SK-N-SH (cell line): ENCODE data around the gene PRELID3B. TPM values are rescaled to one million over a fixed set of nuclear protein-coding genes. Genes with fewer than 3 reads are reported as not detected.

Source experiments
- CTCF ChIA-PET: fragments of 300-600, 350-600 bp; formaldehyde crosslinking; extraction: SDS; loops from one replicate; lab custom pipeline; 2021; lab: Yijun Ruan, JAX
- POLR2A ChIA-PET: fragments of 350-600 bp; sonication (Branson Sonifier 250); formaldehyde crosslinking; extraction: SDS; loops from one replicate; lab custom pipeline; 2020; ENCODE audit warnings: antibody characterized with exemption, inconsistent platforms; lab: Yijun Ruan, JAX
- DNase-seq: peaks from one replicate; pipeline ENCODE4 v3.0.0; 2012
- H2AFZ ChIP-seq: fragments of 200-600 bp; sonication (generic); 2 replicates; pipeline ENCODE4 v1.8.1; 2016; ENCODE audit warnings: antibody characterized with exemption, mild to moderate bottlenecking, low read depth
- H3F3A ChIP-seq: fragments of 200-600 bp; sonication (generic); replicated peaks from 2 replicates; pipeline ENCODE3; 2016; ENCODE audit warnings: antibody characterized with exemption, mild to moderate bottlenecking; ENCODE audit not compliant: insufficient read depth
- H3K27ac ChIP-seq, 2 experiments: fragments of 200-500 bp in 1 of 2; fragments of 200-600 bp in 1 of 2; sonication (Bioruptor generic) in 1 of 2; sonication (generic), shearing (Covaris generic) in 1 of 2; 2 replicates each; pipeline versions ENCODE4 v1.5.1 to v1.6.1; 2014 to 2016; ENCODE audit warnings: low read depth in 2 of 2, inconsistent platforms in 1 of 2, low read length in 1 of 2, mild to moderate bottlenecking in 1 of 2, mixed read lengths in 1 of 2
- H3K27me3 ChIP-seq: fragments of 200-600 bp; sonication (generic), shearing (Covaris generic); 2 replicates; pipeline ENCODE4 v1.6.1; 2016; ENCODE audit warnings: mixed run types; ENCODE audit not compliant: insufficient read depth
- H3K36me3 ChIP-seq, 2 experiments: fragments of 200-500 bp in 1 of 2; fragments of 200-600 bp in 1 of 2; sonication (Bioruptor generic) in 1 of 2; sonication (generic) in 1 of 2; replicated peaks in 1 of 2; 2 replicates each; pipeline versions ENCODE3 to v1.5.1; 2014 to 2016; ENCODE audit warnings: low read length in 1 of 2, mild to moderate bottlenecking in 1 of 2; ENCODE audit not compliant: insufficient read depth in 2 of 2, control insufficient read depth in 1 of 2
- H3K4me1 ChIP-seq, 2 experiments: fragments of 200-500 bp in 1 of 2; fragments of 200-600 bp in 1 of 2; sonication (Bioruptor generic) in 1 of 2; sonication (generic), shearing (Covaris generic) in 1 of 2; 2 replicates each; pipeline versions ENCODE4 v1.5.1 to v1.6.1; 2014 to 2016; ENCODE audit warnings: low read depth in 1 of 2, low read length in 1 of 2, mixed run types in 1 of 2; ENCODE audit not compliant: insufficient read depth in 2 of 2, control insufficient read depth in 1 of 2
- H3K4me2 ChIP-seq: fragments of 200-600 bp; sonication (generic), shearing (Covaris generic); 2 replicates; pipeline ENCODE4 v1.6.1; 2017; ENCODE audit warnings: mixed run types
- H3K4me3 ChIP-seq, 2 experiments: fragments of 200-500 bp in 1 of 2; fragments of 200-600 bp in 1 of 2; sonication (Bioruptor generic) in 1 of 2; sonication (generic), shearing (Covaris generic) in 1 of 2; 2 replicates each; pipeline versions ENCODE4 v1.5.1 to v1.8.1; 2014 to 2016; ENCODE audit warnings: low read depth in 2 of 2, inconsistent platforms in 1 of 2, low read length in 1 of 2, mild to moderate bottlenecking in 1 of 2, mixed read lengths in 1 of 2, moderate library complexity in 1 of 2
- H3K79me2 ChIP-seq: fragments of 200-600 bp; sonication (generic); 2 replicates; pipeline ENCODE4 v1.8.1; 2017; ENCODE audit warnings: mild to moderate bottlenecking; ENCODE audit not compliant: insufficient read depth
- H3K9ac ChIP-seq: fragments of 200-600 bp; sonication (generic); 2 replicates; pipeline ENCODE4 v1.6.1; 2017; ENCODE audit warnings: mixed run types
- H3K9me2 ChIP-seq: fragments of 200-600 bp; sonication (generic); 2 replicates; pipeline ENCODE4 v1.6.1; 2017; ENCODE audit warnings: mixed run types
- H3K9me3 ChIP-seq: fragments of 200-600 bp; sonication (generic); 2 replicates; pipeline ENCODE4 v1.6.1; 2017; ENCODE audit warnings: mixed run types, mild to moderate bottlenecking, moderate library complexity
- H4K20me1 ChIP-seq: fragments of 200-600 bp; sonication (generic); 2 replicates; pipeline ENCODE4 v1.6.1; 2017; ENCODE audit warnings: mild to moderate bottlenecking, mixed run types; ENCODE audit not compliant: insufficient read depth
- ELF1 ChIP-seq: IDR thresholded peaks from 2 replicates; pipeline ENCODE4 v1.4.0; 2012
- EZH2phosphoT487 ChIP-seq: fragments of 200-600 bp; sonication (generic); IDR thresholded peaks from 2 replicates; pipeline ENCODE4 v1.6.1; 2017; ENCODE audit warnings: low read depth, mixed run types, mild to moderate bottlenecking, antibody characterized with exemption, moderate library complexity, borderline replicate concordance
- GATA2 ChIP-seq: sonication (generic); formaldehyde crosslinking; IDR thresholded peaks from 2 replicates; pipeline ENCODE4 v1.5.0; 2020; ENCODE audit warnings: mild to moderate bottlenecking, missing genetic modification reagents
- MAX ChIP-seq: IDR thresholded peaks from 2 replicates; pipeline ENCODE4 v1.4.0; 2012; ENCODE audit warnings: low read depth
- MXI1 ChIP-seq: IDR thresholded peaks from 2 replicates; pipeline ENCODE4 v1.6.1; 2012; ENCODE audit warnings: mild to moderate bottlenecking, low read depth, low read length, improper control_type of control experiment
- NFIC ChIP-seq: IDR thresholded peaks from 2 replicates; pipeline ENCODE4 v1.4.0; 2012; ENCODE audit warnings: borderline replicate concordance
- PBX3 ChIP-seq: IDR thresholded peaks from 2 replicates; pipeline ENCODE4; 2012
- POLR2AphosphoS5 ChIP-seq: IDR thresholded peaks from 2 replicates; pipeline ENCODE4 v1.6.1; 2012; ENCODE audit warnings: low read depth, low read length
- RAD21 ChIP-seq: IDR thresholded peaks from 2 replicates; pipeline ENCODE4 v1.6.1; 2012; ENCODE audit warnings: mild to moderate bottlenecking, low read length
- RCOR1 ChIP-seq: fragments of 150-350 bp; IDR thresholded peaks from 2 replicates; pipeline ENCODE4 v1.6.1; 2017; ENCODE audit warnings: antibody characterized with exemption, low read length
- RFX5 ChIP-seq: IDR thresholded peaks from 2 replicates; pipeline ENCODE4 v1.6.1; 2012; ENCODE audit warnings: mild to moderate bottlenecking, improper control_type of control experiment, low read length
- SIN3A ChIP-seq: IDR thresholded peaks from 2 replicates; pipeline ENCODE4 v1.6.1; 2012; ENCODE audit warnings: low read depth, mild to moderate bottlenecking, low read length, moderate library complexity, borderline replicate concordance
- TAF1 ChIP-seq: IDR thresholded peaks from 2 replicates; pipeline ENCODE4 v1.6.1; 2012; ENCODE audit warnings: low read depth, mild to moderate bottlenecking, low read length, moderate library complexity, borderline replicate concordance
- USF2 ChIP-seq: fragments of 150-350 bp; IDR thresholded peaks from 2 replicates; pipeline ENCODE4 v1.6.1; 2017; ENCODE audit warnings: antibody characterized with exemption, low read length, low read depth, borderline replicate concordance
- YY1 ChIP-seq: IDR thresholded peaks from 2 replicates; pipeline ENCODE4 v1.4.0; 2012; ENCODE audit warnings: low read depth, mild to moderate bottlenecking
- ZBTB33 ChIP-seq: IDR thresholded peaks from 2 replicates; pipeline ENCODE4 v1.4.0; 2012; ENCODE audit warnings: low read depth, borderline replicate concordance
- WGBS: methylation state at CpG from one replicate; pipeline ENCODE4 v1.1.6; 2017; ENCODE audit warnings: low lambda C conversion rate; 5-methylcytosine and 5-hydroxymethylcytosine counted together
- polyA plus RNA-seq, 3 experiments: library from polyadenylated mRNA; depleted of rRNA; stranded (reverse); fragments of >200 nt; gene quantifications; 2 replicates each; pipeline ENCODE4 v1.2.3, GENCODE V29; 2012
- TF ChIP-seq, protein P1 (sequence below): fragments of 150-350 bp; IDR thresholded peaks from 2 replicates; pipeline ENCODE4 v1.6.1; 2016; ENCODE audit warnings: mild to moderate bottlenecking, low read depth, low read length

The PRELID3B gene
- polyA plus RNA-seq, 1 of the 3 experiments (the other 2 are of a cell fraction) = 20.9 TPM

- ChIA-PET POLR2A (interaction anchor here (0.9 kb wide), 1 partner anchor 21 kb away, joined by 3 read pairs; the partner anchor contains the start of gene ATP5F1E), CTCF (interaction anchor here (0.6 to 1.4 kb wide), 3 partner anchors 132 to 444 kb away, joined by 3 to 4 read pairs (median 3); no protein-coding TSS in a partner anchor)
- peaks cover 22 to 24% of the 10 kb centered on the region in 2 experiments; a peak in 3 of 4 replicates for H3K4me1 ChIP-seq
- no peaks in the 10 kb centered on the region for H3K9me2 ChIP-seq
- H3K27ac ChIP-seq = peak overlapping the region in 1 of 2 experiments; percentile 84; a peak in 3 of 4 replicates
- no peaks in the 10 kb centered on the region for H3K36me3 ChIP-seq
- H3F3A ChIP-seq = peaks cover 12% of the 10 kb centered on the region
- H3K27me3 ChIP-seq = no peaks in the 10 kb centered on the region
- no peak overlapping the region for H3K4me3 ChIP-seq
- H2AFZ ChIP-seq = peak overlapping the region; percentile 64; the same call in 1 of the 2 replicates
- no peak for DNase-seq
- TF ChIP-seq TAF1 = no peak
- TF ChIP-seq EZH2phosphoT487 = no peak
- no peak for TF ChIP-seq NFIC
- no peak for TF ChIP-seq RAD21
- TF ChIP-seq ELF1 = no peak
- TF ChIP-seq MXI1 = no peak
- no peak for TF ChIP-seq PBX3
- TF ChIP-seq RFX5 = no peak
- TF ChIP-seq USF2 = no peak
- no peak for TF ChIP-seq GATA2 (CRISPR knock-in tag)
- TF ChIP-seq, protein P1, sequence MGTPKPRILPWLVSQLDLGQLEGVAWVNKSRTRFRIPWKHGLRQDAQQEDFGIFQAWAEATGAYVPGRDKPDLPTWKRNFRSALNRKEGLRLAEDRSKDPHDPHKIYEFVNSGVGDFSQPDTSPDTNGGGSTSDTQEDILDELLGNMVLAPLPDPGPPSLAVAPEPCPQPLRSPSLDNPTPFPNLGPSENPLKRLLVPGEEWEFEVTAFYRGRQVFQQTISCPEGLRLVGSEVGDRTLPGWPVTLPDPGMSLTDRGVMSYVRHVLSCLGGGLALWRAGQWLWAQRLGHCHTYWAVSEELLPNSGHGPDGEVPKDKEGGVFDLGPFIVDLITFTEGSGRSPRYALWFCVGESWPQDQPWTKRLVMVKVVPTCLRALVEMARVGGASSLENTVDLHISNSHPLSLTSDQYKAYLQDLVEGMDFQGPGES = no peak
- 76% methylated on average over 3 of the region's 8 CpGs for WGBS
- H3K4me2 ChIP-seq = 0 out of 2 replicates have a peak overlapping the region, but pooled peaks have one; percentile 50
- no peaks in the 10 kb centered on the region for H4K20me1 ChIP-seq
- peak overlapping the region; percentile 55; the same call in 1 of the 2 replicates for H3K9ac ChIP-seq
- no peaks in the 10 kb centered on the region for H3K9me3 ChIP-seq
- H3K79me2 ChIP-seq = no peaks in the 10 kb centered on the region
These were observed 32.1 kb downstream of the PRELID3B start for GRCh38 chr20:59010321-59010994.

DNA sequence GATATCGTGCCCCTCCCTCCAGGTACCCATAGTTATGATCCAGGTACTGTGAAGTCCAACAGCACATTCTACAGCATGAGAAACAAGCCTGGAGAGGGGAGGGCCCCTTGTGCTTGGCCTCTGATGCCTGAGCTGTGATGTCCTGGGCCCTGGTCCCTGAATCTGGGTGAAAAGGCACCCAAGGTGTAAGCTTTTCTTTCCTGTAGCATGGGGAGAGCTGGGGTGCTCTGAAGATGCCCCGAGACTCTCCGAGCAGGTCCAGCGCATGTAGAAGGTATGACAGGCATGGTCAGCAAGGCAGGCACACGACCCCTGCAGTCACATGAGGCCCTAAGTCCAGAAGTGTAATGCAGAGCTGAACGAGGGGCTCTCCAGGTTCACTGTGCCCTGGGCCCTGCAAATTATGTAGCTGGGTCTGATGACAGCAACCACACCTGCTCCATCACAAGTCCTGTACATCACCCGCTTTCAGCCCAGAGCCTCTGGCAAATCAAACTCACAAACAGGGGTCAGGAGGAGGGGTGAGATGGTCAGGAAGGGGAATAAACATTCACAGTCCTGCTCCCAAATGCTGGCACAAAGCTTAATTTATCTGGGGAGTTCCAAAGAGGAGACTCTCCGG lies 33.8 kb downstream of the PRELID3B start:
- Histone ChIP-seq H3K9ac (no peak overlapping the region), H3K4me2 (no peak overlapping the region), H3K4me3 (no peak overlapping the region), H3K9me2 (no peaks in the 10 kb centered on the region), H3K4me1 (peaks cover 10 to 12% of the 10 kb centered on the region in 2 experiments; a peak in 3 of 4 replicates), H3F3A (peaks cover 3% of the 10 kb centered on the region), H4K20me1 (no peaks in the 10 kb centered on the region), H3K27ac (no peak overlapping the region), H3K9me3 (no peaks in the 10 kb centered on the region), H2AFZ (no peak overlapping the region), H3K27me3 (no peaks in the 10 kb centered on the region), H3K79me2 (no peaks in the 10 kb centered on the region), H3K36me3 (no peaks in the 10 kb centered on the region)
- 91% methylated on average over 5 of the region's 8 CpGs for WGBS
- DNase-seq = no peak
- ChIA-PET CTCF (interaction anchor here (0.5 to 1.4 kb wide), 6 partner anchors 13 to 447 kb away, joined by 3 to 5 read pairs (median 3); no protein-coding TSS in a partner anchor), POLR2A (interaction anchor here (0.6 kb wide), 1 partner anchor 27 kb away, joined by 3 read pairs; the partner anchor contains the start of gene NELFCD)
- TF ChIP-seq YY1 (no peak), SIN3A (no peak), ELF1 (no peak), PBX3 (no peak), ZBTB33 (no peak), RCOR1 (no peak), MAX (no peak), POLR2AphosphoS5 (no peak), MXI1 (no peak)
